Endothelial cell of umbilical vein (primary cell): ENCODE results near the gene NSUN4. TPM values are rescaled to one million over a fixed set of nuclear protein-coding genes. Genes with fewer than 3 reads are reported as not detected.
A peak's percentile ranks its signal among the peaks of the same experiment; 100 is the strongest.

Experiments
- BruUV-seq: library from RNA; stranded (reverse); fragments of 400-500 nt; replicated peaks from 2 replicates; lab custom pipeline; 2021; lab: Mats Ljungman, UMichigan
- CTCF ChIA-PET: fragments of 300-600, 350-600 bp; sonication (Branson Sonifier 250); formaldehyde crosslinking; loops from one replicate; lab custom pipeline; 2021; ENCODE audit warnings: antibody characterized with exemption, inconsistent platforms; lab: Charles Lee
- POLR2A ChIA-PET: fragments of 300-600, 350-600 bp; sonication (Branson Sonifier 250); formaldehyde crosslinking; loops from one replicate; lab custom pipeline; 2021; ENCODE audit warnings: antibody characterized with exemption, inconsistent platforms; lab: Charles Lee
- DNase-seq: peaks from one replicate; pipeline ENCODE4 v3.0.0-alpha.2; 2011; ENCODE audit warnings: low read depth, low spot score
- FAIRE-seq: peaks from 2 replicates; lab custom pipeline; 2011; peaks lifted over from hg19 to GRCh38; lab: Jason Lieb, UNC
- H2AFZ ChIP-seq: 2 replicates; pipeline ENCODE4 v1.6.0; 2012; ENCODE audit warnings: low read depth, low read length, control low read depth, inconsistent platforms
- H3K27ac ChIP-seq: 2 replicates; pipeline ENCODE4 v1.5.1; 2011; ENCODE audit warnings: low read depth, mild to moderate bottlenecking, control low read depth, low read length, moderate library complexity; ENCODE audit not compliant: insufficient read depth
- H3K27me3 ChIP-seq, 2 experiments: 2 replicates each; pipeline versions ENCODE4 v1.6.0 to v1.6.1; 2011; ENCODE audit warnings: low read length in 2 of 2, mixed read lengths in 1 of 2; ENCODE audit not compliant: control insufficient read depth in 2 of 2, insufficient read depth in 2 of 2
- H3K36me3 ChIP-seq, 2 experiments: 2 replicates in 1 of 2; 3 replicates in 1 of 2; pipeline ENCODE4 v1.5.1; 2011; ENCODE audit warnings: low read length in 2 of 2, mild to moderate bottlenecking in 1 of 2, moderate library complexity in 1 of 2; ENCODE audit not compliant: control insufficient read depth in 2 of 2, insufficient read depth in 2 of 2; ENCODE audit errors: extremely low read depth in 1 of 2
- H3K4me1 ChIP-seq: 3 replicates; pipeline ENCODE4 v1.5.1; 2011; ENCODE audit warnings: mild to moderate bottlenecking, low read length; ENCODE audit not compliant: control insufficient read depth, insufficient read depth; ENCODE audit errors: extremely low read depth
- H3K4me2 ChIP-seq: 2 replicates; pipeline ENCODE4 v1.6.1; 2011; ENCODE audit warnings: low read length, control low read depth, mixed read lengths; ENCODE audit not compliant: insufficient read depth
- H3K4me3 ChIP-seq, 3 experiments: fragments of 200-600 bp in 1 of 3; sonication (generic), shearing (Covaris generic) in 1 of 3; replicated peaks in 1 of 3; 2 replicates each; pipeline ENCODE4 v1.5.1; 2011 to 2016; ENCODE audit warnings: control low read depth in 3 of 3, low read length in 3 of 3, mild to moderate bottlenecking in 2 of 3, inconsistent platforms in 1 of 3, low read depth in 1 of 3, moderate library complexity in 1 of 3; ENCODE audit not compliant: insufficient read depth in 1 of 3
- H3K79me2 ChIP-seq: 2 replicates; pipeline ENCODE4 v1.6.0; 2012; ENCODE audit warnings: low read length, inconsistent platforms; ENCODE audit not compliant: control insufficient read depth, insufficient read depth
- H3K9ac ChIP-seq: replicated peaks from 2 replicates; pipeline ENCODE3; 2011; ENCODE audit warnings: low read length, control low read depth; ENCODE audit not compliant: insufficient read depth; ENCODE audit errors: extremely low read depth
- H3K9me1 ChIP-seq: replicated peaks from 3 replicates; pipeline ENCODE4 v1.6.0; 2011; ENCODE audit warnings: mild to moderate bottlenecking, low read length; ENCODE audit not compliant: control insufficient read depth, insufficient read depth; ENCODE audit errors: extremely low read depth
- H3K9me3 ChIP-seq: replicated peaks from 2 replicates; pipeline ENCODE4 v1.5.1; 2012; ENCODE audit warnings: low read length, inconsistent platforms; ENCODE audit not compliant: control insufficient read depth, insufficient read depth
- H4K20me1 ChIP-seq: replicated peaks from 2 replicates; pipeline ENCODE3; 2011; ENCODE audit warnings: mild to moderate bottlenecking, low read length; ENCODE audit not compliant: control insufficient read depth, insufficient read depth; ENCODE audit errors: extremely low read depth
- CTCF ChIP-seq, 2 donors: IDR thresholded peaks; 1 replicate in 1 of 2; 2 replicates in 1 of 2; pipeline ENCODE4 v1.5.1; 2011; ENCODE audit warnings: low read length in 2 of 2, mild to moderate bottlenecking in 2 of 2, moderate library complexity in 2 of 2, control low read depth in 1 of 2, inconsistent platforms in 1 of 2, low read depth in 1 of 2; ENCODE audit not compliant: insufficient read depth in 1 of 2; ENCODE audit errors: extremely low read depth in 1 of 2
- EZH2 ChIP-seq: IDR thresholded peaks from 2 replicates; pipeline ENCODE4 v1.6.1; 2012; ENCODE audit warnings: borderline replicate concordance, low read depth, mild to moderate bottlenecking, moderate library complexity, low read length, inconsistent platforms; ENCODE audit not compliant: severe bottlenecking
- FOS ChIP-seq: IDR thresholded peaks from 2 replicates; pipeline ENCODE4 v1.6.1; 2011; ENCODE audit warnings: mild to moderate bottlenecking, low read length, moderate library complexity, borderline replicate concordance; ENCODE audit not compliant: insufficient read depth
- GATA2 ChIP-seq: IDR thresholded peaks from 2 replicates; pipeline ENCODE4 v1.7.0; 2011; ENCODE audit warnings: low read depth, mild to moderate bottlenecking, moderate library complexity, mixed read lengths, low read length; ENCODE audit not compliant: insufficient read length, insufficient read depth
- JUN ChIP-seq: IDR thresholded peaks from 2 replicates; pipeline ENCODE4 v1.6.1; 2011; ENCODE audit warnings: borderline replicate concordance, low read depth; ENCODE audit not compliant: insufficient read length, insufficient read depth
- MAX ChIP-seq: IDR thresholded peaks from 2 replicates; pipeline ENCODE4 v1.6.1; 2011; ENCODE audit not compliant: insufficient read depth, insufficient read length
- MYC ChIP-seq: IDR thresholded peaks from one replicate; pipeline ENCODE4 v1.6.1; 2011; ENCODE audit warnings: mild to moderate bottlenecking, low read depth, low read length
- POLR2A ChIP-seq: IDR thresholded peaks from 2 replicates; pipeline ENCODE4 v1.6.1; 2012; ENCODE audit warnings: low read depth, mild to moderate bottlenecking, control low read depth, low read length
- POLR2AphosphoS5 ChIP-seq: IDR thresholded peaks from 2 replicates; pipeline ENCODE4 v1.6.1; 2012; ENCODE audit warnings: low read depth, mild to moderate bottlenecking, control low read depth, low read length, moderate library complexity; ENCODE audit not compliant: insufficient read depth
- dilution Hi-C: fragments of 300-500 bp; cut with MboI; formaldehyde crosslinking; loops from one replicate; pipeline ENCODE4 v1.15.0; 2019; ENCODE audit warnings: low sequenced_read_pairs; ENCODE audit not compliant: extremely low pct_ligation_motif_present
- intact Hi-C: fragments of 100-400 bp; cut with micrococcal nuclease; formaldehyde crosslinking; loops from one replicate; pipeline ENCODE4 v1.10.0; 2022
- polyA plus RNA-seq, 4 experiments: library from polyadenylated mRNA; depleted of rRNA in 3 of 4; stranded (reverse) in 3 of 4; unstranded in 1 of 4; fragments of >200 nt; gene quantifications; 2 replicates each; pipeline versions ENCODE4 v1.2.1 to v1.2.3, GENCODE V29; 2011 to 2012; ENCODE audit warnings: missing spikeins in 1 of 4
- total RNA-seq: library from RNA; stranded (reverse); gene quantifications from 2 replicates; pipeline ENCODE4 v1.2.3, GENCODE V29; 2021

Gene NSUN4
- total and polyA plus RNA-seq, 2 donors (not counting 3 experiments of a cell fraction or from before 2014, with no cell fraction given): 21.6 to 23.4 TPM

- POLR2A ChIA-PET: interaction anchor here (1.8 kb wide), 1 partner anchor 37 kb away, joined by 5 read pairs; the partner anchor contains the start of gene NSUN4
- FAIRE-seq: peak; percentile 99
Observed at GRCh38 chr1:46303038-46303871, 37.4 kb upstream of the NSUN4 start, which contains the start of the genes LRRC41 and UQCRH. TSS of gene LRRC41 (minus strand) at chr1:46303616. CDS start at chr1:46303322, 294 bp downstream. TSS of gene UQCRH (plus strand) at chr1:46303698. CDS start at chr1:46303767, 69 bp downstream.

More at GRCh38 chr1:46303038-46303871, 37.4 kb upstream of the NSUN4 start, which contains the start of the genes LRRC41 and UQCRH:
- intact Hi-C loops (loop anchor here (1.0 to 5.0 kb wide), 4 partner anchors 37 to 171 kb away; partner anchors contain the start of genes NSUN4, PIK3R3 and RAD54L), dilution Hi-C loops (no loop called here)
- peaks cover 93% of the 10 kb centered on the region for H3K79me2 ChIP-seq
- H3K27ac ChIP-seq: peak within 1 kb of the TSS; percentile 81
- peak within 1 kb of the TSS; percentile 81 to 94 (median 84) for H3K4me3 ChIP-seq
- TF ChIP-seq CTCF (IDR thresholded peaks at IDR 0.05; ENCODE audit: extremely low read depth in 1 of 2, insufficient read depth in 1 of 2, low read depth in 1 of 2, low read length in 2 of 2): peak; percentile 4 to 11
- TF ChIP-seq POLR2A: peak; percentile 75
- no peak for TF ChIP-seq JUN
- TF ChIP-seq MYC: peak; percentile 96
- no peak for TF ChIP-seq EZH2
- TF ChIP-seq FOS: peak; percentile 16
- TF ChIP-seq GATA2: no peak
- peak; percentile 53 for TF ChIP-seq MAX
- TF ChIP-seq POLR2AphosphoS5: peak; percentile 94
- no TSS peak for BruUV-seq
- H3K9ac ChIP-seq: peak within 1 kb of the TSS; percentile 97
- H3K36me3 ChIP-seq: no peaks in the 10 kb centered on the region
- no peaks in the 10 kb centered on the region for H3K27me3 ChIP-seq
- no peaks in the 10 kb centered on the region for H4K20me1 ChIP-seq
- DNase-seq: peak; percentile 96
- H2AFZ ChIP-seq: peak within 1 kb of the TSS; percentile 50
- H3K9me3 ChIP-seq: no peaks in the 10 kb centered on the region
- H3K4me2 ChIP-seq: peak within 1 kb of the TSS; percentile 94
- CTCF ChIA-PET: interaction anchor here (1.0 to 2.7 kb wide), 8 partner anchors 30 to 59 kb away, joined by 3 to 17 read pairs (median 6); partner anchors contain the start of genes NSUN4 and RAD54L
- H3K9me1 ChIP-seq: no peaks in the 10 kb centered on the region
- H3K4me1 ChIP-seq: peaks cover 20% of the 10 kb centered on the region
